HL-60 (cell line): Measurements from ENCODE around the gene NRXN3.

Experiments used
- DNase-seq, 2 experiments: peaks; one replicate each; pipeline ENCODE4 v3.0.0-alpha.2; 2010 to 2020; ENCODE audit warnings: low read depth in 1 of 2, low spot score in 1 of 2
- H3K27ac ChIP-seq: fragments of 250-450 bp; sonication (Bioruptor Pico); replicated peaks from 2 replicates; pipeline ENCODE4 v1.5.1; 2020; ENCODE audit warnings: mild to moderate bottlenecking, moderate library complexity
- H3K27me3 ChIP-seq: fragments of 250-450 bp; sonication (Bioruptor Pico); 2 replicates; pipeline ENCODE4 v1.5.1; 2021; ENCODE audit warnings: mild to moderate bottlenecking, moderate library complexity; ENCODE audit not compliant: insufficient read depth, poor library complexity, severe bottlenecking
- H3K4me3 ChIP-seq: replicated peaks from 2 replicates; pipeline ENCODE4 v1.5.1; 2011; ENCODE audit warnings: mild to moderate bottlenecking, control low read depth, low read length; ENCODE audit not compliant: insufficient read depth
- GABPA ChIP-seq: IDR thresholded peaks from 2 replicates; pipeline ENCODE4 v1.6.1; 2012; ENCODE audit warnings: low read depth
- POLR2AphosphoS5 ChIP-seq: IDR thresholded peaks from 2 replicates; pipeline ENCODE4 v1.6.1; 2012; ENCODE audit warnings: low read depth
- SPI1 ChIP-seq: IDR thresholded peaks from 2 replicates; pipeline ENCODE4 v1.6.1; 2012; ENCODE audit warnings: low read depth, mild to moderate bottlenecking, borderline replicate concordance
- TF ChIP-seq, protein P1 (sequence below): IDR thresholded peaks from one replicate; pipeline ENCODE4 v1.5.1; 2011; ENCODE audit warnings: low read length, control low read depth, inconsistent platforms; ENCODE audit not compliant: insufficient read depth
- TF ChIP-seq, protein P2 (sequence below): IDR thresholded peaks from 2 replicates; pipeline ENCODE4 v1.6.1; 2012; ENCODE audit warnings: low read depth; ENCODE audit not compliant: insufficient replicate concordance

The NRXN3 gene

DNA sequence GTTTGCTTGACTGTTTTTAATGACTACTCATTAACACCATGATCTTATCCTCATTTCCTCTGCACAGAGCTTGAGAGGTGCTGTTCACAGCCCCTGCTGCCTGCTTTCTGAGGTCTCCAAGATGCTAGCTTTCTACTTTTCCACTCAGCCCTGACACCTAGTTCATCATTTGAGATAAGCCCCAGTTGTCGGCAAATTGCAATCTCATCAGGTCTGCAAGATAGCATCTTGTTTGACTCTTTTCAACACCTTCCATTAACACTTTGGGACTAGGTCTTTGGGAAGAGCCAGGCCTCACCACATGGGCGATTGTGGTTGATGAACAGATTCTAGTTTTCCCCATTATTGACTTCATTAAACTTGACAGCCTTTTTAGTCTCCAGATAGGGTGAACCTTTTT, 1136.4 kb downstream of the NRXN3 start:
- DNase-seq = no peak
- TF ChIP-seq, protein P1, sequence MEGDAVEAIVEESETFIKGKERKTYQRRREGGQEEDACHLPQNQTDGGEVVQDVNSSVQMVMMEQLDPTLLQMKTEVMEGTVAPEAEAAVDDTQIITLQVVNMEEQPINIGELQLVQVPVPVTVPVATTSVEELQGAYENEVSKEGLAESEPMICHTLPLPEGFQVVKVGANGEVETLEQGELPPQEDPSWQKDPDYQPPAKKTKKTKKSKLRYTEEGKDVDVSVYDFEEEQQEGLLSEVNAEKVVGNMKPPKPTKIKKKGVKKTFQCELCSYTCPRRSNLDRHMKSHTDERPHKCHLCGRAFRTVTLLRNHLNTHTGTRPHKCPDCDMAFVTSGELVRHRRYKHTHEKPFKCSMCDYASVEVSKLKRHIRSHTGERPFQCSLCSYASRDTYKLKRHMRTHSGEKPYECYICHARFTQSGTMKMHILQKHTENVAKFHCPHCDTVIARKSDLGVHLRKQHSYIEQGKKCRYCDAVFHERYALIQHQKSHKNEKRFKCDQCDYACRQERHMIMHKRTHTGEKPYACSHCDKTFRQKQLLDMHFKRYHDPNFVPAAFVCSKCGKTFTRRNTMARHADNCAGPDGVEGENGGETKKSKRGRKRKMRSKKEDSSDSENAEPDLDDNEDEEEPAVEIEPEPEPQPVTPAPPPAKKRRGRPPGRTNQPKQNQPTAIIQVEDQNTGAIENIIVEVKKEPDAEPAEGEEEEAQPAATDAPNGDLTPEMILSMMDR = no peak
- TF ChIP-seq GABPA = no peak
- no peak for TF ChIP-seq POLR2AphosphoS5
- TF ChIP-seq, protein P2, sequence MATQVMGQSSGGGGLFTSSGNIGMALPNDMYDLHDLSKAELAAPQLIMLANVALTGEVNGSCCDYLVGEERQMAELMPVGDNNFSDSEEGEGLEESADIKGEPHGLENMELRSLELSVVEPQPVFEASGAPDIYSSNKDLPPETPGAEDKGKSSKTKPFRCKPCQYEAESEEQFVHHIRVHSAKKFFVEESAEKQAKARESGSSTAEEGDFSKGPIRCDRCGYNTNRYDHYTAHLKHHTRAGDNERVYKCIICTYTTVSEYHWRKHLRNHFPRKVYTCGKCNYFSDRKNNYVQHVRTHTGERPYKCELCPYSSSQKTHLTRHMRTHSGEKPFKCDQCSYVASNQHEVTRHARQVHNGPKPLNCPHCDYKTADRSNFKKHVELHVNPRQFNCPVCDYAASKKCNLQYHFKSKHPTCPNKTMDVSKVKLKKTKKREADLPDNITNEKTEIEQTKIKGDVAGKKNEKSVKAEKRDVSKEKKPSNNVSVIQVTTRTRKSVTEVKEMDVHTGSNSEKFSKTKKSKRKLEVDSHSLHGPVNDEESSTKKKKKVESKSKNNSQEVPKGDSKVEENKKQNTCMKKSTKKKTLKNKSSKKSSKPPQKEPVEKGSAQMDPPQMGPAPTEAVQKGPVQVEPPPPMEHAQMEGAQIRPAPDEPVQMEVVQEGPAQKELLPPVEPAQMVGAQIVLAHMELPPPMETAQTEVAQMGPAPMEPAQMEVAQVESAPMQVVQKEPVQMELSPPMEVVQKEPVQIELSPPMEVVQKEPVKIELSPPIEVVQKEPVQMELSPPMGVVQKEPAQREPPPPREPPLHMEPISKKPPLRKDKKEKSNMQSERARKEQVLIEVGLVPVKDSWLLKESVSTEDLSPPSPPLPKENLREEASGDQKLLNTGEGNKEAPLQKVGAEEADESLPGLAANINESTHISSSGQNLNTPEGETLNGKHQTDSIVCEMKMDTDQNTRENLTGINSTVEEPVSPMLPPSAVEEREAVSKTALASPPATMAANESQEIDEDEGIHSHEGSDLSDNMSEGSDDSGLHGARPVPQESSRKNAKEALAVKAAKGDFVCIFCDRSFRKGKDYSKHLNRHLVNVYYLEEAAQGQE = no peak
- TF ChIP-seq SPI1 = no peak
- Histone ChIP-seq H3K4me3 (no peak overlapping the region), H3K27ac (no peak overlapping the region), H3K27me3 (no peaks in the 10 kb centered on the region)

DNA sequence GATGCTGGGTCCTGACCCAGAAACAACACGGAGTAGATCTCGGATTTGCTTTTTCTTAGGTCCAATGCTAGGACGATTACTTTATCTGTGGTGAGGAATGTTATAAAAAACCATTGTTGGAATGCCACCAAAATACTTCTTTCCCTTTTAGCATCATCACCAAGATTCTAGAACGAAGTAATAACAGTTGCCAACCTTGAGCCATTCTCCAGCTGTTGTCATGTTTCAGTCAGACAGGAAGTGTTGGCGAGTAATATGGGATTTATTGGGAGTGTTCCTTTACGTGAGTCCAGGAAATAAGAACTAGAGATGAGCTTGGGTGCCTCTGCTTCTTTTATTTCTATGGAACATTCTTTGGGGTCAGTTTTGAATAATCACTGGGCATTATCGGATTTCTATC, 1148.2 kb downstream of the NRXN3 start:
- H3K27ac ChIP-seq = no peak overlapping the region

DNA sequence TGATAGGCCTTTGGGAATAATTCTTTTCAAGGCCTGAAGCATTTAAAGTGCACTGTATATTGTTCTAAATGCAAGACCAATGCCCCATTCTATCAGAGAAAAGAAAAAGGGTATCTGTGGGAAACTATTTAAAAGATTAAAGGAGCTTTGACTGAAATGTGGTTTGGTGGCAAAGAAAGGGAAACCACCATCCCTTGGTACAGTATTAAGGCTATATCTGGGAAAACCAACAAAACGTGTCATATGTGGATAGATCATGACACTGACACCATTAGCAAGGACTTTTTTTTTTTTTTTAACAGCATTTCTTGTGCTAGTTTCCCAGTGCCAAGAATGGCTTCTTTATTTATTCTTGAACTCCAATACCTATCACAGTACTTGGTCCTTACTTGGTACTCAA, 1150.4 kb downstream of the NRXN3 start:
- DNase-seq = no peak
- TF ChIP-seq SPI1 (no peak), POLR2AphosphoS5 (no peak), GABPA (no peak)
- TF ChIP-seq, protein P1 = no peak
- TF ChIP-seq, protein P2 = no peak
- Histone ChIP-seq H3K4me3 (no peak overlapping the region), H3K27ac (no peak overlapping the region), H3K27me3 (no peaks in the 10 kb centered on the region)

More for the DNA sequence above, 1148.2 kb downstream of the NRXN3 start:
- TF ChIP-seq POLR2AphosphoS5 = no peak
- TF ChIP-seq, protein P2 = no peak
- TF ChIP-seq SPI1 = no peak
- TF ChIP-seq, protein P1 = no peak
- TF ChIP-seq GABPA = no peak
- no peaks in the 10 kb centered on the region for H3K27me3 ChIP-seq
- no peak overlapping the region for H3K4me3 ChIP-seq
- no peak for DNase-seq
